ENCODE measurements around the gene UBA5. TPM values are rescaled to one million over a fixed set of nuclear protein-coding genes. Genes with fewer than 3 reads are reported as not detected.

Gene UBA5
- polyA plus RNA-seq, 1 donor (not counting 4 experiments of a cell fraction or from before 2014, with no cell fraction given) = 48.0 TPM

DNA sequence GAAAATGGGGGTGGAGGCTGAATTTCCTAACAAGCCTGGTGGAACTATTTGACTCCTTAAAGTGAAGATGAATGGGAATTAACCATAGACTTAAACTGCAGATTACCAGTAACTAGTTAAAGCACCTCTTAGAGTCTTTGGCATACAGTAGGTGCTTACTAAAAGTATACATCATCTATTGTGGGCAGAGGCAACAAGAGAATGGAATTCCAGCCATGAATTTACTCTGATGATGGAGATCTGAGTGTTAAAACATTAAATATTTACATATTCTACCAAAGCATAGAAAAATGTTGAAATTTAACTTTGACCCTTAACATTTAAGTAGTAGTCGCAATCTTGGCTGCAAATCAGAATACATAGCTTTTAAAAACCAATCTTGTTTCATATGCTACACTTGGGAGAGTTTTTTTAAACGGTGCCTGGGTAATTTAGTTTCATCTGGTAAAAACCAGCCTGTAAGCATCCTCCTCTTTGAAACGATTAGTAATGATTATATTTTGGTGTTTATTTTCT lies 5.2 kb downstream of the UBA5 start:
- Histone ChIP-seq H3K79me2 (ENCODE audit: control insufficient read depth, insufficient read depth, low read length) (peaks cover 56% of the 10 kb centered on the region), H3K4me3 (ENCODE audit: control insufficient read depth in 2 of 3, extremely low read depth in 1 of 3, insufficient read depth in 2 of 3, low read depth in 1 of 3, low read length in 3 of 3) (no peak overlapping the region), H3K27me3 (ENCODE audit: control insufficient read depth, extremely low read depth, insufficient read depth, low read length) (no peaks in the 10 kb centered on the region), H3K9me3 (ENCODE audit: control insufficient read depth, low read depth, low read length) (no peaks in the 10 kb centered on the region), H3K9me1 (ENCODE audit: control insufficient read depth, extremely low read depth, insufficient read depth, low read length) (no peaks in the 10 kb centered on the region), H3K9ac (ENCODE audit: control insufficient read depth, extremely low read depth, insufficient read depth, low read length) (no peak overlapping the region), H3K36me3 (ENCODE audit: control insufficient read depth in 2 of 2, extremely low read depth in 1 of 2, insufficient read depth in 2 of 2, low read length in 2 of 2) (no peaks in the 10 kb centered on the region), H3K4me1 (ENCODE audit: control insufficient read depth, extremely low read depth, insufficient read depth, low read length) (peaks cover 21% of the 10 kb centered on the region), H3K4me2 (ENCODE audit: control insufficient read depth, extremely low read depth, insufficient read depth, low read depth, low read length) (no peak overlapping the region), H2AFZ (ENCODE audit: control insufficient read depth, low read length) (no peak overlapping the region), H3K27ac (ENCODE audit: control insufficient read depth, insufficient read depth, low read length) (no peak overlapping the region), H4K20me1 (ENCODE audit: control insufficient read depth, extremely low read depth, insufficient read depth, low read length) (no peaks in the 10 kb centered on the region)
- FAIRE-seq (no peak), DNase-seq (ENCODE audit: low read depth, low spot score) (no peak)
- dilution Hi-C loops (cut with MboI; ENCODE audit: extremely low pct_ligation_motif_present, low sequenced_read_pairs) = no loop called here
- TF ChIP-seq EZH2 (IDR thresholded peaks at IDR 0.05; ENCODE audit: low read length) (no peak), CTCF (optimal IDR thresholded peaks at IDR 0.05 in 1 of 3, IDR thresholded peaks at IDR 0.05 in 1 of 3, conservative IDR thresholded peaks at IDR 0.05 in 1 of 3; ENCODE audit: extremely low read depth in 1 of 3, insufficient read depth in 2 of 3, low read length in 3 of 3) (no peak)

GRCh38 chr3:132669256-132669777 lies 9.2 kb downstream of the UBA5 start:
- H3K9me1 ChIP-seq (ENCODE audit: control insufficient read depth, extremely low read depth, insufficient read depth, low read length) = no peaks in the 10 kb centered on the region
- H3K4me1 ChIP-seq (ENCODE audit: control insufficient read depth, extremely low read depth, insufficient read depth, low read length) = peaks cover 10% of the 10 kb centered on the region
- TF ChIP-seq EZH2 (IDR thresholded peaks at IDR 0.05; ENCODE audit: low read length) (no peak), CTCF (optimal IDR thresholded peaks at IDR 0.05 in 1 of 3, IDR thresholded peaks at IDR 0.05 in 1 of 3, conservative IDR thresholded peaks at IDR 0.05 in 1 of 3; ENCODE audit: extremely low read depth in 1 of 3, insufficient read depth in 2 of 3, low read length in 3 of 3) (no peak)
- peaks cover 2 to 9% of the 10 kb centered on the region in 2 experiments for H3K36me3 ChIP-seq (ENCODE audit: control insufficient read depth in 2 of 2, extremely low read depth in 1 of 2, insufficient read depth in 2 of 2, low read length in 2 of 2)
- H4K20me1 ChIP-seq (ENCODE audit: control insufficient read depth, extremely low read depth, insufficient read depth, low read length) = no peaks in the 10 kb centered on the region
- FAIRE-seq (no peak), DNase-seq (ENCODE audit: low read depth, low spot score) (no peak)
- H2AFZ ChIP-seq (ENCODE audit: control insufficient read depth, low read length) = no peak overlapping the region
- H3K9ac ChIP-seq (ENCODE audit: control insufficient read depth, extremely low read depth, insufficient read depth, low read length) = no peak overlapping the region
- H3K27ac ChIP-seq (ENCODE audit: control insufficient read depth, insufficient read depth, low read length) = no peak overlapping the region
- H3K4me2 ChIP-seq (ENCODE audit: control insufficient read depth, extremely low read depth, insufficient read depth, low read depth, low read length) = no peak overlapping the region
- H3K9me3 ChIP-seq (ENCODE audit: control insufficient read depth, low read depth, low read length) = no peaks in the 10 kb centered on the region
- peaks cover 16% of the 10 kb centered on the region for H3K79me2 ChIP-seq (ENCODE audit: control insufficient read depth, insufficient read depth, low read length)
- H3K4me3 ChIP-seq (ENCODE audit: control insufficient read depth in 2 of 3, extremely low read depth in 1 of 3, insufficient read depth in 2 of 3, low read depth in 1 of 3, low read length in 3 of 3) = no peak overlapping the region
- dilution Hi-C loops (cut with MboI; ENCODE audit: extremely low pct_ligation_motif_present, low sequenced_read_pairs) = no loop called here
- no peaks in the 10 kb centered on the region for H3K27me3 ChIP-seq (ENCODE audit: control insufficient read depth, extremely low read depth, insufficient read depth, low read length)

All from keratinocyte (primary cell).